ENCODE data around the gene HDHD3. TPM values are rescaled to one million over a fixed set of nuclear protein-coding genes. Genes with fewer than 3 reads are reported as not detected.

HDHD3 gene
- total RNA-seq (44.6 and 45.5 TPM in 2 replicates), polyA plus RNA-seq (28.4 and 32.1 TPM in 2 replicates)

GRCh38 chr9:113376634-113377567, at the start of gene HDHD3:
HDHD3 (minus strand) TSS chr9:113376986; CDS start chr9:113374354, 2,632 bp downstream.
- Histone ChIP-seq H3K36me3 (peaks cover 7% of the 10 kb centered on the region), H3K9me3 (ENCODE audit: low read depth) (no peaks in the 10 kb centered on the region), H3K4me3 (peak within 1 kb of the TSS; percentile 73), H3K27ac (peak within 1 kb of the TSS; percentile 86), H3K4me1 (ENCODE audit: low read depth) (peaks cover 11% of the 10 kb centered on the region), H3K27me3 (no peaks in the 10 kb centered on the region)
- TF ChIP-seq CTCF (IDR thresholded peaks at IDR 0.05; ENCODE audit: low read depth, low read length), result no peak
- DNase-seq (ENCODE audit: low read depth in 1 of 2, low spot score in 1 of 2), result peak; percentile 79 to 90

- Histone ChIP-seq H3K4me1 (ENCODE audit: low read depth) (no peaks in the 10 kb centered on the region), H3K36me3 (no peaks in the 10 kb centered on the region), H3K27ac (no peak overlapping the region), H3K9me3 (ENCODE audit: low read depth) (no peaks in the 10 kb centered on the region), H3K4me3 (no peak overlapping the region), H3K27me3 (no peaks in the 10 kb centered on the region)
- no peak for TF ChIP-seq CTCF (IDR thresholded peaks at IDR 0.05; ENCODE audit: low read depth, low read length)
- DNase-seq (ENCODE audit: low read depth in 1 of 2, low spot score in 1 of 2), result no peak
Measured at GRCh38 chr9:113425072-113425471, 48.3 kb upstream of the HDHD3 start.

- Histone ChIP-seq H3K36me3 (no peaks in the 10 kb centered on the region), H3K27me3 (no peaks in the 10 kb centered on the region), H3K9me3 (ENCODE audit: low read depth) (no peaks in the 10 kb centered on the region), H3K27ac (no peak overlapping the region), H3K4me1 (ENCODE audit: low read depth) (no peaks in the 10 kb centered on the region), H3K4me3 (no peak overlapping the region)
- no peak for TF ChIP-seq CTCF (IDR thresholded peaks at IDR 0.05; ENCODE audit: low read depth, low read length)
- DNase-seq (ENCODE audit: low read depth in 1 of 2, low spot score in 1 of 2), result no peak
Measured at GRCh38 chr9:113421726-113422125, 44.9 kb upstream of the HDHD3 start.

GRCh38 chr9:113417370-113417769, 40.6 kb upstream of the HDHD3 start:
- no peak for TF ChIP-seq CTCF (IDR thresholded peaks at IDR 0.05; ENCODE audit: low read depth, low read length)
- DNase-seq (ENCODE audit: low read depth in 1 of 2, low spot score in 1 of 2), result no peak
- no peaks in the 10 kb centered on the region for H3K27me3 ChIP-seq

GRCh38 chr9:113416149-113416721, 39.4 kb upstream of the HDHD3 start:
- Histone ChIP-seq H3K4me3 (no peak overlapping the region), H3K27ac (no peak overlapping the region), H3K9me3 (ENCODE audit: low read depth) (no peaks in the 10 kb centered on the region), H3K4me1 (ENCODE audit: low read depth) (no peaks in the 10 kb centered on the region), H3K27me3 (no peaks in the 10 kb centered on the region), H3K36me3 (no peaks in the 10 kb centered on the region)
- no peak for TF ChIP-seq CTCF (IDR thresholded peaks at IDR 0.05; ENCODE audit: low read depth, low read length)
- no peak for DNase-seq (ENCODE audit: low read depth in 1 of 2, low spot score in 1 of 2)

More at GRCh38 chr9:113417370-113417769, 40.6 kb upstream of the HDHD3 start:
- H3K27ac ChIP-seq, result no peak overlapping the region
- no peaks in the 10 kb centered on the region for H3K36me3 ChIP-seq
- H3K4me1 ChIP-seq (ENCODE audit: low read depth), result no peaks in the 10 kb centered on the region
- H3K9me3 ChIP-seq (ENCODE audit: low read depth), result no peaks in the 10 kb centered on the region
- H3K4me3 ChIP-seq, result no peak overlapping the region

Measured in cardiac muscle cell (in vitro differentiated cells and primary cell).